ENCODE measurements around the gene AFG3L2. TPM values are rescaled to one million over a fixed set of nuclear protein-coding genes. Genes with fewer than 3 reads are reported as not detected.

AFG3L2 gene
- total and polyA plus RNA-seq, 10 donors: 16.0 to 42.4 (median 33.9) TPM

DNA sequence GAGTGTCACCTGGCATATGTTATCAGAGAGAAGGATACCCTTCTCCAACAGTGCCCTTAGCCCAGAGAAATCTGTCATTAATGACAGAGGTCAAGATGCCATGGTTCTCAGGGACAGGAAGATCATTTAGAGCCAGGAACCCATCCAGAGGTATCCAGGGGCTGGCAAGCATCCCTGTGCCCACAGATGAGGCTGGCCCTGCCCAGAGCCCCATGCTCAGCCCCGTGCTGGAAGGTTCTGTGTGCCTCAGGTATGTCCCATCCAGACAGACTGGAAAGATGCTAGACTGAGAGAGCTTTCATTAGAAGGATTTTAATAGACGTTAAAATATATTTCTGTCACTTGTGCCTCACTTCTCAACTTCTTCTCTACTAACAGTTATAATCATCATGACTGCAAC lies 77.2 kb downstream of the AFG3L2 start:
- Histone ChIP-seq H3K4me3 (no peak overlapping the region), H3K27me3 (replicated peaks in 1 of 7) (peaks cover 0 to 12% (median 0%) of the 10 kb centered on the region in 7 donors), H3K36me3 (no peaks in the 10 kb centered on the region), H3K9me3 (peaks cover 0 to 7% (median 0%) of the 10 kb centered on the region in 8 donors), H3K4me1 (no peaks in the 10 kb centered on the region), H3K27ac (no peak overlapping the region)
- TF ChIP-seq POLR2AphosphoS5 (IDR thresholded peaks at IDR 0.05): no peak
- no peak for TF ChIP-seq POLR2A (IDR thresholded peaks at IDR 0.05)
- TF ChIP-seq, protein P1, sequence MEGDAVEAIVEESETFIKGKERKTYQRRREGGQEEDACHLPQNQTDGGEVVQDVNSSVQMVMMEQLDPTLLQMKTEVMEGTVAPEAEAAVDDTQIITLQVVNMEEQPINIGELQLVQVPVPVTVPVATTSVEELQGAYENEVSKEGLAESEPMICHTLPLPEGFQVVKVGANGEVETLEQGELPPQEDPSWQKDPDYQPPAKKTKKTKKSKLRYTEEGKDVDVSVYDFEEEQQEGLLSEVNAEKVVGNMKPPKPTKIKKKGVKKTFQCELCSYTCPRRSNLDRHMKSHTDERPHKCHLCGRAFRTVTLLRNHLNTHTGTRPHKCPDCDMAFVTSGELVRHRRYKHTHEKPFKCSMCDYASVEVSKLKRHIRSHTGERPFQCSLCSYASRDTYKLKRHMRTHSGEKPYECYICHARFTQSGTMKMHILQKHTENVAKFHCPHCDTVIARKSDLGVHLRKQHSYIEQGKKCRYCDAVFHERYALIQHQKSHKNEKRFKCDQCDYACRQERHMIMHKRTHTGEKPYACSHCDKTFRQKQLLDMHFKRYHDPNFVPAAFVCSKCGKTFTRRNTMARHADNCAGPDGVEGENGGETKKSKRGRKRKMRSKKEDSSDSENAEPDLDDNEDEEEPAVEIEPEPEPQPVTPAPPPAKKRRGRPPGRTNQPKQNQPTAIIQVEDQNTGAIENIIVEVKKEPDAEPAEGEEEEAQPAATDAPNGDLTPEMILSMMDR (IDR thresholded peaks at IDR 0.05 in 8 of 11, conservative IDR thresholded peaks at IDR 0.05 in 3 of 11): no peak
- intact Hi-C loops (cut with DNase I; ENCODE audit: low total_unique reads): no loop called here
- WGBS, 5 donors: 64 to 83% (median 82%) methylated on average over 2 of the region's 2 CpGs
- DNase-seq: no peak

DNA sequence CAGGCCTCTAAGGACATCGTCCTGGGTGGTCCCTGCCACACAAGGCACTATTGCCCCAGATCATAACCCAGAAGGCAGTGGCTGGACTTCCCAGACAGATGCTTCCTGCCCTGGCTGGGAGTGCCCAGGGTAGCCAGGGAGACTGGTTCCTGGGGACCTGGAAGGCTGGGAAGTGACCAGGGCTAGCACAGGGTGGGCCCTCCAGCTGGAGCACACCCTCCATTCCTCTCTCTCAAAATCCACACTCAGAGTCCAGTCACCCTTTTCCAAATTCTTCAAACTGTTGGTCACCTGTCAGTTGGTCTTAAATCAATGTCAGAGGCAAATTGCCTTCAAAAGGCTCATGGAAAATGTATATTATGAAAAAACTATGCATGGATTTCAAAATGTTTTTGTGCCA lies 80.6 kb downstream of the AFG3L2 start:
- Histone ChIP-seq H3K4me3 (no peak overlapping the region), H3K27me3 (replicated peaks in 1 of 7) (peaks cover 0 to 3% (median 0%) of the 10 kb centered on the region in 7 donors), H3K9me3 (peaks cover 0 to 7% (median 0%) of the 10 kb centered on the region in 8 donors), H3K36me3 (no peaks in the 10 kb centered on the region), H3K4me1 (no peaks in the 10 kb centered on the region), H3K27ac (no peak overlapping the region)
- WGBS, 5 donors: 67 to 81% (median 71%) methylated on average over 1 of the region's 1 CpG
- DNase-seq: no peak
- intact Hi-C loops (cut with DNase I; ENCODE audit: low total_unique reads): no loop called here
- TF ChIP-seq POLR2AphosphoS5 (IDR thresholded peaks at IDR 0.05) (no peak), POLR2A (IDR thresholded peaks at IDR 0.05) (no peak)
- TF ChIP-seq, protein P1 (IDR thresholded peaks at IDR 0.05 in 8 of 11, conservative IDR thresholded peaks at IDR 0.05 in 3 of 11): no peak

DNA sequence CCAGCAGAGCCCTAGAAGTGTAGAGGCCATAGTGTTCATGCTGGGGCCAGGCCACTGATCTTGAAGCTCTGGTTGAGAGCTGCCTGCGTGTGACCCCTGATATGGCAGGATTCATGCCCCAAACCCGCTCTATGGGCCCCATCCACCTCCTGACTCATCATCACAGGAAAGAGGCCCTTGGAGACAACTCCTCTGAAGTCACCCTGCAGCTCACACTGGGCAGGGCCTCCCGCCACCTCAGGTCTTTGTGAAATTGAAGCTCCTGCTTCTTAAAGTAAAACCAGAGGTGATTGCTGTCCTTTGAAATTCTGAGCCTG lies 81.0 kb downstream of the AFG3L2 start:
- intact Hi-C loops (cut with DNase I; ENCODE audit: low total_unique reads): no loop called here
- no peak overlapping the region for H3K27ac ChIP-seq
- no peak for DNase-seq
- H3K4me3 ChIP-seq: no peak overlapping the region
- WGBS, 5 donors: 73 to 98% (median 88%) methylated on average over 3 of the region's 3 CpGs
- H3K4me1 ChIP-seq: no peaks in the 10 kb centered on the region
- TF ChIP-seq POLR2A (IDR thresholded peaks at IDR 0.05): no peak
- TF ChIP-seq, protein P1 (IDR thresholded peaks at IDR 0.05 in 8 of 11, conservative IDR thresholded peaks at IDR 0.05 in 3 of 11): no peak
- no peak for TF ChIP-seq POLR2AphosphoS5 (IDR thresholded peaks at IDR 0.05)
- peaks cover 0 to 7% (median 0%) of the 10 kb centered on the region in 8 donors for H3K9me3 ChIP-seq
- H3K27me3 ChIP-seq (replicated peaks in 1 of 7): no peaks in the 10 kb centered on the region
- H3K36me3 ChIP-seq: no peaks in the 10 kb centered on the region

DNA sequence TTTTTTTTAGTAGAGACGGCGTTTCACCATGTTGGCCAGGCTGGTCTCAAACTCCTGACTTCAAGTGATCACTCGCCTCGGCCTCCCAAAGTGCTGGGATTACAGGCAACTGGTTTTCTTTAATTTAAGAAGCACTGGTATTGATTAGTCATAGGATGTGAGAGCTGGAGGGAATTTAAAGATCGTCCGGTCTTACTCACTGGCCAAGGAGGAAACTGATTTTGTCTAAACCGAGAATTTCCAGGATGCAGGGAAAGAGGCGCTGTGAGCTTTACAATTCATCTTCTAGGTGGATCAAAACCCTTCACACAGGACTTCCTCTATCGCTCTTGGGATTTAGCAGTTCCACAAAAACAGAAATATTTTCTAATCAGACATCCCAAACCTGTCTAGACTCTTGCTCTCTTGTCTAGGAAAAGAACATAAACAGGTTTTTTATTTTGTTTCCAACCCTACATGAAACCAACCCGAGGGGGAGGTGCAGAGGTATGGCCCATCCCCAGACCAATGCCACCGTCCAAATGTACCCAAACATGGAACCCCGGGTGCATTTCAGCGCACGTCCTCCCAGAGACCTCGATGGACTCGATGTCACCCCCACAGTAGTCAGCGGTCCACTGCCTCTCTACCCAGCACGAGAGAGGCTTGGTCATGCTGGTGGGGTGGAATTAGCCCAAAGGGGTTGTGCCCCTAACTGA lies 81.5 kb downstream of the AFG3L2 start:
- Histone ChIP-seq H3K27ac (no peak overlapping the region), H3K36me3 (no peaks in the 10 kb centered on the region), H3K9me3 (peaks cover 0 to 7% (median 0%) of the 10 kb centered on the region in 8 donors), H3K27me3 (replicated peaks in 1 of 7) (peaks cover 0 to under 1% (median 0%) of the 10 kb centered on the region in 7 donors), H3K4me1 (no peaks in the 10 kb centered on the region), H3K4me3 (no peak overlapping the region)
- intact Hi-C loops (cut with DNase I; ENCODE audit: low total_unique reads): no loop called here
- no peak for DNase-seq
- TF ChIP-seq, protein P1 (IDR thresholded peaks at IDR 0.05 in 8 of 11, conservative IDR thresholded peaks at IDR 0.05 in 3 of 11): no peak
- TF ChIP-seq POLR2AphosphoS5 (IDR thresholded peaks at IDR 0.05) (no peak), POLR2A (IDR thresholded peaks at IDR 0.05) (no peak)
- WGBS, 5 donors: 90 to 95% (median 91%) methylated on average over 16 to 18 of the region's 18 CpGs

Data from spleen (tissue), 11 donors.